ENCODE measurements around the gene CEP63.
"Not testable (repeated sequence)": the region's sequence is repeated elsewhere in the genome, so short reads cannot be mapped to it uniquely, and the experiment has no call there.

CEP63 gene

DNA sequence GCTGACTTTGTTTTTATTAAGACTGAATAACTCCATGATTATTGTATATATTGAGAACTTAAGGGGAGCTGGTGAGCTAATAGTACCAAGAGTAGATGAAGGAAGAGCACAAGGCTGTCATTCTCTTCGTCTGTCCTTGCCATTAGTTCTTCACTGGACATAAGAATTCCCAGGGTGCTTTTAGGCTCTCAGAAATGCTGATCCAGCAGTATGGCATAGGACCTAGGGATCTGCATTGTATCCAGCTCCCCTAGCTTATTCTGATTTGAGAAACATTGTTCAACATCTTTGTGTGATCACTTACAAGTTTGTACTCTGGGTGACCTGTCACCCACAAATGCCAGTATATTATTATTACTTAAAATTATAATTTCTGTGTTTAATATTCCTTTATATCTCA, 47.6 kb downstream of the CEP63 start:
- no peak overlapping the region for H3K9ac ChIP-seq (ENCODE audit: insufficient read length, low read depth)
- H3K27me3 ChIP-seq (ENCODE audit: insufficient read depth, insufficient read length) = no peaks in the 10 kb centered on the region
- no peaks in the 10 kb centered on the region for H3K4me1 ChIP-seq (ENCODE audit: insufficient read depth, insufficient read length)
- H3K9me3 ChIP-seq (ENCODE audit: insufficient read depth, low read length) = no peaks in the 10 kb centered on the region
- H3K4me3 ChIP-seq (ENCODE audit: insufficient read length, low read depth) = no peak overlapping the region
- no peak for DNase-seq (ENCODE audit: low read depth, low spot score)
- peaks cover 22% of the 10 kb centered on the region for H3K36me3 ChIP-seq (ENCODE audit: insufficient read depth, insufficient read length, low read length)
- TF ChIP-seq YY1 (IDR thresholded peaks at IDR 0.05; ENCODE audit: insufficient read depth, insufficient read length) (no peak), SUZ12 (IDR thresholded peaks at IDR 0.05; ENCODE audit: extremely low read depth, insufficient read depth, insufficient read length) (no peak), ZNF274 (IDR thresholded peaks at IDR 0.05; ENCODE audit: low read depth, low read length) (no peak)

DNA sequence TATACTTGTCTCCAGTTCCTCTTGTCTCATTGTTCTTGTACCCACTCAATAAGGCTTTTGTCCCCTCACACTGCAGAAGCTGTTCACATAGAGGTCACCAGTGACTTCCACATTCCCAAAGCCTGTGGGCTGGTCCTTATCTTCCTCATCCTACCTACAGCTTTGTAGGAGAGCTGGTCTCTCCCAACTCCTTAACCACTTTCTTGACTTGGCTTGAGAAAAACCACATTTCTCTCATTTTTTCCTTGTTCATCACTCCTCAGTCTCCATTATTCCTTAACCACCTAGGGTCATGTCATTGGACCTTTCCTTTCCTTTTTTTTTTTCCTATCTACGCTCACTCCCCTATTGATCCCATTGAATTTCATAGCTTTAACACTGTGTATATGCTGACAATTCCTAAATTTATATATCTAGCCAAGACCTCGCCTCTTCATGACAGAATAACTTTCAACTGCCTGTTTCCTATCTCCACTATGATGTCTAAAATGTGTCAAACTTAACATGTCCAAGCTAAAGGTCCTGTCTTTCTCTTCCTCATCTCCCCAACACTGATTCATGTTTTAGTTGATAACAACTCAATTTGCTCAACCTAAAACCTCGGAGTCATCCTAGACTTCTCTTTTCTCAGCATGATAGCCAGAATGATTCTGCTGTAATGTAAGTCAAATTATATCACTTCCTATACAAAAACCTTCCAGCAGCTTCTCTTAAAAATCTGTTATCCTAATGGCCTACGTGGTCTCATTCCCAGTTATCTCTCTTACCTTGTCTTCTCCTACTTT, 49.5 kb downstream of the CEP63 start:
- no peak for DNase-seq (ENCODE audit: low read depth, low spot score)
- Histone ChIP-seq H3K9ac (ENCODE audit: insufficient read length, low read depth) (no peak overlapping the region), H3K9me3 (ENCODE audit: insufficient read depth, low read length) (no peaks in the 10 kb centered on the region), H3K36me3 (ENCODE audit: insufficient read depth, insufficient read length, low read length) (peaks cover 22% of the 10 kb centered on the region), H3K4me1 (ENCODE audit: insufficient read depth, insufficient read length) (no peaks in the 10 kb centered on the region), H3K4me3 (ENCODE audit: insufficient read length, low read depth) (no peak overlapping the region), H3K27me3 (ENCODE audit: insufficient read depth, insufficient read length) (no peaks in the 10 kb centered on the region)
- TF ChIP-seq ZNF274 (IDR thresholded peaks at IDR 0.05; ENCODE audit: low read depth, low read length) (no peak), YY1 (IDR thresholded peaks at IDR 0.05; ENCODE audit: insufficient read depth, insufficient read length) (no peak), SUZ12 (IDR thresholded peaks at IDR 0.05; ENCODE audit: extremely low read depth, insufficient read depth, insufficient read length) (no peak)

DNA sequence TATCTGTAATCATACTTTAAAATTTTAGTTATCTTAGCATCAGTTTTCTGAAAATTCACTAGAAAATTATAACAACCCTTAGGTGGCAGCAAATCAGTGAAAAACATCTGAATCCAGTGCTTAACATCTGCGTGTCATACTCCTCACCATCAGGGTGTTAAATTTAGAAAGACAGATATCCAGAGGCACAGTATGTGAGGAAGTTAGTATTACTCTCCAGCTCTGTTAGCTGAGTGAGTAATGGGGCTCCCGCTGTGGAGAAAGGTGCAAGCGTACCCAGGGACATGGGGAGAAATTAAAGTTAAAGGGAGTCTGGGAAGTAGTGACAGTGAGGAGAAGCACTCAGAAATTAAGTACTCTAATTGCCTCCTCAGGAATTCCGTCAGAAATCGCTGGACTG, 50.9 kb downstream of the CEP63 start:
- Histone ChIP-seq H3K27me3 (ENCODE audit: insufficient read depth, insufficient read length) (no peaks in the 10 kb centered on the region), H3K9me3 (ENCODE audit: insufficient read depth, low read length) (no peaks in the 10 kb centered on the region), H3K9ac (ENCODE audit: insufficient read length, low read depth) (no peak overlapping the region), H3K4me1 (ENCODE audit: insufficient read depth, insufficient read length) (no peaks in the 10 kb centered on the region), H3K4me3 (ENCODE audit: insufficient read length, low read depth) (no peak overlapping the region), H3K36me3 (ENCODE audit: insufficient read depth, insufficient read length, low read length) (peaks cover 22% of the 10 kb centered on the region)
- TF ChIP-seq YY1 (IDR thresholded peaks at IDR 0.05; ENCODE audit: insufficient read depth, insufficient read length) (no peak), ZNF274 (IDR thresholded peaks at IDR 0.05; ENCODE audit: low read depth, low read length) (no peak), SUZ12 (IDR thresholded peaks at IDR 0.05; ENCODE audit: extremely low read depth, insufficient read depth, insufficient read length) (no peak)
- no peak for DNase-seq (ENCODE audit: low read depth, low spot score)

DNA sequence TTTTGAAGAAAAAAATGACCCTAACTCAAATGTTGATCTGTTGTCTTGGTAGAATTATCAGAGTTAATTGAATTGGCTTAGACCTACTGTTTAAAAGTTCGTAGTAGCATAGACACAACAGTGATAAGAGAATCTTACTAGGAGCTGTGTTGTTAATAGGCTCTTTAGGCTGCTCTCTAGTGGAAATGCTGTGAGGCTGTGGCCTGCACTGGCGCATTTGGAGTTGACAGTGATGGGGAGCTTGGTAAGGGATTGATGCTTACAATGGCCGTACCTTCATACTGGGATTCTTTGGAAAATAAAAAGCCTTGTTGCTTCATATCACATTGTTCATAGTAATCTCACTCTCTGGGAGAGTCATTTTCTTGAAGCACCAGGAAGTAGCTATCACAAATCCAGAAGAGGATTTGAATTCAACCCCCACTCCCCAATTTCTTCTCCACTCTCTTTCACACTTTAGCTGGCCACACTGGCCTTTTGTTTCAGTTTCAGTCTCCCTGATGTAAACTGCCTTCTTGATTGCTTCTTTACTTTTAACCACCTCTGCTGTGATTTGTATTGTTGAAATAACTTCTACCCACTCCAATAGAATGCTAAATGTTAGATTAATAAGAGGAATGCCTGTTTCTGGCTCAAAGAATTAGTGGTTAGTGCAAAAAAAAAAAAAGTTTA, 56.6 kb downstream of the CEP63 start:
- no peak overlapping the region for H3K4me3 ChIP-seq (ENCODE audit: insufficient read length, low read depth)
- no peaks in the 10 kb centered on the region for H3K27me3 ChIP-seq (ENCODE audit: insufficient read depth, insufficient read length)
- no peaks in the 10 kb centered on the region for H3K4me1 ChIP-seq (ENCODE audit: insufficient read depth, insufficient read length)
- DNase-seq (ENCODE audit: low read depth, low spot score) = no peak
- TF ChIP-seq SUZ12 (IDR thresholded peaks at IDR 0.05; ENCODE audit: extremely low read depth, insufficient read depth, insufficient read length) = no peak
- no peaks in the 10 kb centered on the region for H3K9me3 ChIP-seq (ENCODE audit: insufficient read depth, low read length)
- no peak overlapping the region for H3K9ac ChIP-seq (ENCODE audit: insufficient read length, low read depth)
- peaks cover 20% of the 10 kb centered on the region for H3K36me3 ChIP-seq (ENCODE audit: insufficient read depth, insufficient read length, low read length)

DNA sequence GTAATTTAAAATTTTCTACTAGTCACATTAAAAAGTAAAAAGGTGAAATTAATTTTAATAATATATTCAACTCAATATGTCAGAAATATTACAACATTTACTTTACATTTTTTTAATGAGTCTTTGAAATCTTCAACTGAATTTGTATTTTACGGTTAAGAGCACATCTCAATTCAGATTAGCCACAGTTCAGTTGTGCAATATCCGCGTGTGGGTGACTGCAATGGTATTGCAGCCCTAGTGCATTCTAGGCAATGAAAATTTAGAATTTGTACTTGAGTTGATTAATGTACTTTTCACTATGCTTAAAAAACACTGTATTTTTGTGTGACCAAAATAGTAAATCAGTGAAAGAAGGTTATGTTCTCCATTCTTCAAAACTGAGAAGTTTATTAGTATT, 57.3 kb downstream of the CEP63 start:
- H3K4me3 ChIP-seq (ENCODE audit: insufficient read length, low read depth) = no peak overlapping the region
- no peaks in the 10 kb centered on the region for H3K27me3 ChIP-seq (ENCODE audit: insufficient read depth, insufficient read length)
- no peak overlapping the region for H3K9ac ChIP-seq (ENCODE audit: insufficient read length, low read depth)
- no peaks in the 10 kb centered on the region for H3K4me1 ChIP-seq (ENCODE audit: insufficient read depth, insufficient read length)
- H3K36me3 ChIP-seq (ENCODE audit: insufficient read depth, insufficient read length, low read length) = peaks cover 17% of the 10 kb centered on the region
- TF ChIP-seq YY1 (IDR thresholded peaks at IDR 0.05; ENCODE audit: insufficient read depth, insufficient read length) (no peak), SUZ12 (IDR thresholded peaks at IDR 0.05; ENCODE audit: extremely low read depth, insufficient read depth, insufficient read length) (no peak), ZNF274 (IDR thresholded peaks at IDR 0.05; ENCODE audit: low read depth, low read length) (no peak)
- no peaks in the 10 kb centered on the region for H3K9me3 ChIP-seq (ENCODE audit: insufficient read depth, low read length)
- no peak for DNase-seq (ENCODE audit: low read depth, low spot score)

DNA sequence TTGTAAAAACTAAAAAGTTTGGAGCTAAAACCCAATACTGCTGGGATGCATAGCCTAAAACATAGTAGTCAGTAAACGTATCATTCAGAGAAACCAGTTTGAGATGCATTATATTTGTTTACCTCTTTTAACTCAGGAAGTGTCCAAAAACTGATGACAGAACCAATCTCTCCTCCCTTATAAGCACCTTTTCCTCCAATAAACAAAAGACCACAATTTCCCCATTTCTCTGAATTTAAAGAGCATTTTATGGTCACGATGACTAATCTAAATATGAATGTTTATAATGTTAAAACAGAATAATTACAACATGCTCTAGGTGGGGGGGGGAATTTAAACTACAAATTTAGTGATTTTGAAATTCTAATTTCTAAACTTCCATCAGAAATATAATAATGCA, 58.5 kb downstream of the CEP63 start:
- H3K4me1 ChIP-seq (ENCODE audit: insufficient read depth, insufficient read length) = no peaks in the 10 kb centered on the region
- no peak for TF ChIP-seq SUZ12 (IDR thresholded peaks at IDR 0.05; ENCODE audit: extremely low read depth, insufficient read depth, insufficient read length)
- no peak for TF ChIP-seq ZNF274 (IDR thresholded peaks at IDR 0.05; ENCODE audit: low read depth, low read length)
- TF ChIP-seq YY1 (IDR thresholded peaks at IDR 0.05; ENCODE audit: insufficient read depth, insufficient read length) = no peak
- no peak overlapping the region for H3K9ac ChIP-seq (ENCODE audit: insufficient read length, low read depth)
- H3K36me3 ChIP-seq (ENCODE audit: insufficient read depth, insufficient read length, low read length) = peaks cover 24% of the 10 kb centered on the region
- no peak overlapping the region for H3K4me3 ChIP-seq (ENCODE audit: insufficient read length, low read depth)
- no peak for DNase-seq (ENCODE audit: low read depth, low spot score)
- H3K9me3 ChIP-seq (ENCODE audit: insufficient read depth, low read length) = no peaks in the 10 kb centered on the region
- H3K27me3 ChIP-seq (ENCODE audit: insufficient read depth, insufficient read length) = no peaks in the 10 kb centered on the region

DNA sequence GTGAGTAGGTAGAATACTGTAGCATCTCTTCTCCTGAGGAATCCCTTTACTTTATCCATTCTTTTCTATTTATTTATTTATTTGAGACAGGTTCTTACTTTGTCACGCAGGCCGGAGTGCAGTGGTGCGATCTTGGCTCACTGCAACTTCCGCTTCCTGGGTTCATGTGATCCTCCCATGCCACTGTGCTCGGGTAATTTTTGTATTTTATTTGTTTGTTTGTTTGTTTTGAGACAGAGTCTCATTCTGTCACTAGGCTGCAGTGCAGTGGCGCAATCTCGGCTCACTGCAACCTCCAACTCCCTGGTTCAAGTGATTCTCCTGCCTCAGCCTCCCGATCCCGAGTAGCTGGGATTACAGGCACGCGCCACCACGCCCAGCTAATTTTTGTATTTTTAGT, 58.9 kb downstream of the CEP63 start:
- H3K36me3 ChIP-seq (ENCODE audit: insufficient read depth, insufficient read length, low read length) = peaks cover 24% of the 10 kb centered on the region
- not testable (repeated sequence) for H3K4me3 ChIP-seq (ENCODE audit: insufficient read length, low read depth); H3K27me3 ChIP-seq (ENCODE audit: insufficient read depth, insufficient read length); H3K9me3 ChIP-seq (ENCODE audit: insufficient read depth, low read length); H3K9ac ChIP-seq (ENCODE audit: insufficient read length, low read depth); H3K4me1 ChIP-seq (ENCODE audit: insufficient read depth, insufficient read length); DNase-seq (ENCODE audit: low read depth, low spot score)

All from NT2/D1 (cell line).